SH-SY5Y (cell line): Measurements from ENCODE around the gene OR52B6.

ENCODE experiments used
- GATA2 ChIP-seq: IDR thresholded peaks from 2 replicates; pipeline ENCODE4 v1.6.1; 2011; ENCODE audit warnings: mild to moderate bottlenecking, low read depth, low read length
- GATA3 ChIP-seq: IDR thresholded peaks from 2 replicates; pipeline ENCODE4 v1.6.1; 2011; ENCODE audit warnings: low read depth, mild to moderate bottlenecking, low read length, moderate library complexity

- TF ChIP-seq GATA2 (no peak), GATA3 (no peak)
Observed at GRCh38 chr11:5600374-5600851, 19.7 kb downstream of the OR52B6 start.
